ENCODE measurements around the gene INTS4. TPM values are rescaled to one million over a fixed set of nuclear protein-coding genes. Genes with fewer than 3 reads are reported as not detected.

Gene INTS4
- total and polyA plus RNA-seq, 2 of the 4 experiments (the other 2 are of a cell fraction): 24.0 to 52.5 TPM

- Histone ChIP-seq H2BK15ac (ENCODE audit: low read depth, low read length) (0 out of 3 replicates have a peak overlapping the region, but pooled peaks have one; percentile 56), H3K27me3 (ENCODE audit: control insufficient read depth, insufficient read depth, low read length) (no peaks in the 10 kb centered on the region), H4K5ac (ENCODE audit: low read depth, low read length) (no peak overlapping the region), H2AFZ (replicated peaks; ENCODE audit: low read length, poor library complexity) (no peak overlapping the region), H4K20me1 (ENCODE audit: insufficient read depth, low read length) (no peaks in the 10 kb centered on the region), H3K79me1 (ENCODE audit: low read depth in 1 of 2, low read length in 2 of 2) (peaks cover 0 to 10% of the 10 kb centered on the region in 2 experiments; a peak in 2 of 4 replicates), H3K23ac (ENCODE audit: low read depth, low read length) (0 out of 2 replicates have a peak overlapping the region, but pooled peaks have one; percentile 2), H3K9me1 (ENCODE audit: insufficient read depth, low read length) (peaks cover 14% of the 10 kb centered on the region; the same call in 1 of the 2 replicates), H2BK120ac (ENCODE audit: low read depth, low read length) (peak overlapping the region; percentile 16; the same call in 1 of the 2 replicates), H3K27ac (ENCODE audit: insufficient read depth, low read length) (no peak overlapping the region), H3K4me2 (ENCODE audit: low read depth, low read length) (no peak overlapping the region), H4K8ac (ENCODE audit: low read depth in 2 of 2, low read length in 2 of 2) (no peak overlapping the region), H3K56ac (ENCODE audit: extremely low read depth, insufficient read depth, low read length) (no peak overlapping the region), H3K4me3 (ENCODE audit: insufficient read depth, low read depth, low read length) (no peak overlapping the region), H4K91ac (ENCODE audit: insufficient read depth, low read depth, low read length) (peak overlapping the region; percentile 41; the same call in 1 of the 2 replicates), H3K9me3 (ENCODE audit: control insufficient read depth, insufficient read depth, low read length) (no peaks in the 10 kb centered on the region), H3K18ac (ENCODE audit: low read depth, low read length) (no peak overlapping the region), H3K36me3 (ENCODE audit: control insufficient read depth, insufficient read depth, low read length) (no peaks in the 10 kb centered on the region), H3K4ac (ENCODE audit: low read depth, low read length) (no peak overlapping the region; the same call in 1 of the 2 replicates), H2AK5ac (ENCODE audit: low read depth, low read length) (peak overlapping the region; percentile 62; the same call in 1 of the 2 replicates), H2AK9ac (replicated peaks; ENCODE audit: low read depth, low read length, poor library complexity) (peak overlapping the region; percentile 92), H3K14ac (replicated peaks; ENCODE audit: low read depth, low read length) (no peak overlapping the region), H2BK5ac (ENCODE audit: low read depth, low read length, poor library complexity, severe bottlenecking) (peak overlapping the region; percentile 18), H3K9ac (ENCODE audit: low read depth, low read length) (no peak overlapping the region), H3K4me1 (ENCODE audit: control insufficient read depth, insufficient read depth, low read length) (peaks cover 5% of the 10 kb centered on the region), H2BK20ac (ENCODE audit: low read depth, low read length) (0 out of 2 replicates have a peak overlapping the region, but pooled peaks have one; percentile 12)
- dilution Hi-C loops (cut with HindIII; ENCODE audit: low sequenced_read_pairs, unreplicated experiment): no loop called here
- no TSS peak for BruUV-seq (replicated peaks)
- no peak for TF ChIP-seq MXI1 (IDR thresholded peaks at IDR 0.05; ENCODE audit: borderline replicate concordance, low read depth, low read length)
- no peak for TF ChIP-seq CHD1 (IDR thresholded peaks at IDR 0.05; ENCODE audit: low read depth, low read length)
- no peak for TF ChIP-seq SMC3 (IDR thresholded peaks at IDR 0.05; ENCODE audit: low read depth, low read length)
- TF ChIP-seq MAFK (IDR thresholded peaks at IDR 0.05; ENCODE audit: low read depth, low read length): no peak
- no peak for TF ChIP-seq BHLHE40 (IDR thresholded peaks at IDR 0.05; ENCODE audit: low read depth, low read length)
- TF ChIP-seq MAZ (IDR thresholded peaks at IDR 0.05; ENCODE audit: borderline replicate concordance, low read depth, low read length): no peak
- no peak for TF ChIP-seq POLR2A (IDR thresholded peaks at IDR 0.05; ENCODE audit: low read depth, low read length)
- no peak for TF ChIP-seq RCOR1 (IDR thresholded peaks at IDR 0.05; ENCODE audit: insufficient replicate concordance, low read length)
- TF ChIP-seq FOS (IDR thresholded peaks at IDR 0.05; ENCODE audit: low read depth, low read length): no peak
- no peak for TF ChIP-seq NFE2L2 (IDR thresholded peaks at IDR 0.05; ENCODE audit: low read depth, low read length)
- no peak for TF ChIP-seq RAD21 (IDR thresholded peaks at IDR 0.05; ENCODE audit: low read length)
- TF ChIP-seq CEBPB (IDR thresholded peaks at IDR 0.05; ENCODE audit: low read depth, low read length): no peak
- ATAC-seq (ENCODE audit: low read depth): no peak
- in situ Hi-C loops (cut with MboI; ENCODE audit: low sequenced_read_pairs): no loop called here
- ChIA-PET CTCF (no interaction called here), POLR2A (ENCODE audit: unreplicated experiment) (no interaction called here)
- intact Hi-C loops (cut with micrococcal nuclease): no loop called here
- 78% methylated on average over 3 of the region's 9 CpGs; no CpG with 5 or more reads in 1 of the 2 experiments for WGBS, 2 experiments (ENCODE audit: extremely low coverage in 2 of 2, insufficient read length in 1 of 2)
- no peak for DNase-seq
Observed at GRCh38 chr11:78037825-78038620, 43.6 kb upstream of the INTS4 start.

Data from IMR-90 (cell line).